SK-N-SH (cell line): ENCODE results near the gene ANAPC2.

Source experiments
- CTCF ChIP-seq: fragments of 200-600 bp; sonication (generic); IDR thresholded peaks from 2 replicates; pipeline ENCODE4 v1.6.1; 2017; ENCODE audit warnings: antibody characterized with exemption, mild to moderate bottlenecking, moderate library complexity
- EP300 ChIP-seq, 2 experiments: IDR thresholded peaks; 2 replicates each; pipeline versions ENCODE4 v1.4.0 to v1.6.1; 2012; ENCODE audit warnings: borderline replicate concordance in 1 of 2, low read depth in 1 of 2, low read length in 1 of 2
- FOXJ3 ChIP-seq: sonication (generic); formaldehyde crosslinking; IDR thresholded peaks from 2 replicates; pipeline ENCODE4 v1.5.1; 2020; ENCODE audit warnings: mild to moderate bottlenecking, missing genetic modification reagents
- PBX3 ChIP-seq: IDR thresholded peaks from 2 replicates; pipeline ENCODE4; 2012
- POLR2AphosphoS5 ChIP-seq: IDR thresholded peaks from 2 replicates; pipeline ENCODE4 v1.6.1; 2012; ENCODE audit warnings: low read depth, low read length
- RAD21 ChIP-seq: IDR thresholded peaks from 2 replicates; pipeline ENCODE4 v1.6.1; 2012; ENCODE audit warnings: mild to moderate bottlenecking, low read length
- REST ChIP-seq: IDR thresholded peaks from 2 replicates; pipeline ENCODE4 v1.6.1; 2012; ENCODE audit warnings: mild to moderate bottlenecking, low read depth, low read length, moderate library complexity
- SMC3 ChIP-seq: IDR thresholded peaks from 2 replicates; pipeline ENCODE4 v1.6.1; 2012; ENCODE audit warnings: low read depth, low read length, improper control_type of control experiment
- TAF1 ChIP-seq: IDR thresholded peaks from 2 replicates; pipeline ENCODE4 v1.6.1; 2012; ENCODE audit warnings: low read depth, mild to moderate bottlenecking, low read length, moderate library complexity, borderline replicate concordance

GRCh38 chr9:137206602-137207001 is 18.2 kb upstream of the ANAPC2 start:
- TF ChIP-seq CTCF (no peak), PBX3 (no peak), SMC3 (no peak), RAD21 (no peak), FOXJ3 (no peak), TAF1 (no peak), REST (no peak), EP300 (IDR thresholded peaks at IDR 0.05; ENCODE audit: borderline replicate concordance in 1 of 2, low read depth in 1 of 2, low read length in 1 of 2) (no peak), POLR2AphosphoS5 (no peak)
